Osteocyte (in vitro differentiated cells): ENCODE measurements around the gene OCEL1. TPM values are rescaled to one million over a fixed set of nuclear protein-coding genes. Genes with fewer than 3 reads are reported as not detected.

Experiments used
- DNase-seq: peaks from one replicate; pipeline ENCODE4 v3.0.0; 2021; ENCODE audit warnings: mixed read lengths; ENCODE audit not compliant: unreplicated experiment; ENCODE audit errors: extremely low spot score
- H3K27ac Mint-ChIP-seq: one replicate; pipeline ENCODE4 v1.8.0; 2021; ENCODE audit warnings: mild to moderate bottlenecking, mixed read lengths; ENCODE audit not compliant: unreplicated experiment
- H3K27me3 Mint-ChIP-seq: one replicate; pipeline ENCODE4 v1.8.0; 2021; ENCODE audit warnings: mixed read lengths; ENCODE audit not compliant: unreplicated experiment
- H3K36me3 Mint-ChIP-seq: one replicate; pipeline ENCODE4 v1.8.0; 2021; ENCODE audit warnings: mixed read lengths; ENCODE audit not compliant: unreplicated experiment
- H3K4me1 Mint-ChIP-seq: one replicate; pipeline ENCODE4 v1.8.0; 2021; ENCODE audit warnings: mixed read lengths; ENCODE audit not compliant: unreplicated experiment
- H3K4me3 Mint-ChIP-seq: one replicate; pipeline ENCODE4 v1.8.0; 2021; ENCODE audit warnings: mild to moderate bottlenecking, moderate library complexity, mixed read lengths; ENCODE audit not compliant: unreplicated experiment
- H3K9me3 Mint-ChIP-seq: one replicate; pipeline ENCODE4 v1.8.0; 2021; ENCODE audit warnings: mixed read lengths; ENCODE audit not compliant: unreplicated experiment
- CTCF ChIP-seq: fragments of 200-600 bp; sonication (generic); IDR thresholded peaks from 2 replicates; pipeline ENCODE4 v1.5.0; 2021; ENCODE audit warnings: antibody characterized with exemption, mild to moderate bottlenecking, moderate library complexity
- total RNA-seq: library from RNA; stranded (reverse); gene quantifications from 2 replicates; pipeline ENCODE4 v1.2.1, GENCODE V29; 2021

The OCEL1 gene
- total RNA-seq, 1 donor from 2014 or later, result 28.5 TPM

- Mint-ChIP-seq H3K27ac (peak overlapping the region; percentile 62), H3K27me3 (no peaks in the 10 kb centered on the region), H3K9me3 (no peaks in the 10 kb centered on the region), H3K4me1 (peaks cover 35% of the 10 kb centered on the region), H3K36me3 (no peaks in the 10 kb centered on the region), H3K4me3 (no peak overlapping the region)
- no peak for DNase-seq
- TF ChIP-seq CTCF, result no peak
These were observed 24.0 kb downstream of the OCEL1 start for GRCh38 chr19:17249887-17250548.

DNA sequence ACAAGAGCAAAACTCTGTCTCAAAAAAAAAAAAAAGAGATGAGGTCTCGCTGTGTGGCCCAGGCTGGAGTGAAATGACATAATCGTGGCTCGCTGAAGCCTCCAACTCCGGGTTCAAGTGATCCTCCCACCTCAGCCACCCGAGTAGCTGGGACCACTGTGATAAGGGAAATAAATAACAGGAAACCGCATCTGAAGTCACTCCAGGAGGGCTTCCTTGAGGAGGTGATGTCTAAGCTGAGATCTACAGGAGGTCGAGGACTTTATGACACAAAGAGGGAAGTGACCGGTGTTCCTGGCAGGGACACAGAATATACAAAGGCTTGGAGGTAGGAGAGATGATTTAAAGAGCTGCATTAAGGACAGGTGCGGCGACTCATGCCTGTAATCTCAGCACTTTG, 28.6 kb downstream of the OCEL1 start:
- no peak for TF ChIP-seq CTCF
- no peak for DNase-seq
- H3K4me1 Mint-ChIP-seq, result peaks cover 8% of the 10 kb centered on the region
- peaks cover 2% of the 10 kb centered on the region for H3K27me3 Mint-ChIP-seq
- no peaks in the 10 kb centered on the region for H3K36me3 Mint-ChIP-seq
- no peak overlapping the region for H3K27ac Mint-ChIP-seq
- H3K9me3 Mint-ChIP-seq, result no peaks in the 10 kb centered on the region
- H3K4me3 Mint-ChIP-seq, result no peak overlapping the region

DNA sequence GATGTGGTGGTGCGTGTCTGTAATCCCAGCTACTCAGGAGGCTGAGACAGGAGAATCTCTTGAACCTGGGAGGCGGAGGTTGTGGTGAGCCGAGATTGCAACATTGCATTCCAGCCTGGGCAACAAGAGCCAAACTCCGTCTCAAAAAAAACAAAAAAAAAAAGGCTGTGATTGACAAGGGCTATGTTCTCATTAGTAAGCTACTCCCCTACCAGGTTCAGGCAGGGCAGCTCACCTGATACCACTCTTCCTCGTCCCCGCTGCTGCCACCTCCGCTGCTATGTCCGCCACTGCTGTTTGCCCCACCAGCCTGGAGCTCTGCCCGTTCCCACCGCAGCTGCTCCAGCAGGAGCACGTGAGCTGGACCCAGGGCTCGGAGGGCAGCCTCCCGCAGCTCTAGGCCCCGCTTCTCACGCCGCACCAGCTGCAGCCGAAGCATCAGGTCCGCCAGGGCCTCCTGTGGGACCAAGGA, 29.2 kb downstream of the OCEL1 start:
- H3K4me1 Mint-ChIP-seq, result peaks cover 8% of the 10 kb centered on the region
- peaks cover 2% of the 10 kb centered on the region for H3K27me3 Mint-ChIP-seq
- no peak for DNase-seq
- H3K36me3 Mint-ChIP-seq, result no peaks in the 10 kb centered on the region
- no peak overlapping the region for H3K4me3 Mint-ChIP-seq
- no peak overlapping the region for H3K27ac Mint-ChIP-seq
- no peak for TF ChIP-seq CTCF
- no peaks in the 10 kb centered on the region for H3K9me3 Mint-ChIP-seq

DNA sequence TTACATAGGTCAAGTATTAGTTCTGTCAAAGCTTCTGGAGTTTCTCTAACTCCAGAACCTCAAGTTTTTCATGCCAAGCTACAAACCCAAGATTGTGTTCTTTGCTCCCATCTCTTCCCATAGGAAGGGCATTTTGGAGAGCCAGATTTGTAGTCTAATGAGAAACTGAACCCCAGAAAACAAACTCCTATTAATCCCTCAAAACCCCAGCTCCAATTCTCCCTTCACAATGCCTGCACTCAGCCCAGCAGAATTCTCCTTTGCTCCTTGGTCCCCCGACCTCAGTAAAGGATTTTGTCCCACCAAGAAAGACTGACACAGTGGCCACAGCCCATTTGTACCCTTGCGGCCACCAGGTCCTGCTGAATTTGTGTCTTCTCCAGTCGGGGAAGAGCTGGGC, 30.1 kb downstream of the OCEL1 start:
- TF ChIP-seq CTCF, result no peak

GRCh38 chr19:17259118-17259780, 33.2 kb downstream of the OCEL1 start:
- no peak overlapping the region for H3K27ac Mint-ChIP-seq
- no peak for TF ChIP-seq CTCF
- H3K27me3 Mint-ChIP-seq, result peaks cover 4% of the 10 kb centered on the region
- peaks cover 8% of the 10 kb centered on the region for H3K4me1 Mint-ChIP-seq
- DNase-seq, result no peak
- no peak overlapping the region for H3K4me3 Mint-ChIP-seq
- no peaks in the 10 kb centered on the region for H3K36me3 Mint-ChIP-seq
- H3K9me3 Mint-ChIP-seq, result no peaks in the 10 kb centered on the region

More for the DNA sequence above, 30.1 kb downstream of the OCEL1 start:
- H3K27ac Mint-ChIP-seq, result no peak overlapping the region
- DNase-seq, result no peak
- H3K27me3 Mint-ChIP-seq, result peaks cover 4% of the 10 kb centered on the region
- H3K36me3 Mint-ChIP-seq, result no peaks in the 10 kb centered on the region
- H3K9me3 Mint-ChIP-seq, result no peaks in the 10 kb centered on the region
- H3K4me3 Mint-ChIP-seq, result no peak overlapping the region
- peaks cover 8% of the 10 kb centered on the region for H3K4me1 Mint-ChIP-seq
